Pulmonary artery endothelial cell (primary cell): Measurements from ENCODE around the gene RPL27. TPM values are rescaled to one million over a fixed set of nuclear protein-coding genes. Genes with fewer than 3 reads are reported as not detected.
A peak's percentile ranks its signal among the peaks of the same experiment; 100 is the strongest.
"Not testable (repeated sequence)": the region's sequence is repeated elsewhere in the genome, so short reads cannot be mapped to it uniquely, and the experiment has no call there.

Experiments used
- DNase-seq: peaks from one replicate; pipeline ENCODE4 v3.0.0-alpha.2; 2011; ENCODE audit warnings: low read depth, low spot score
- total RNA-seq: library from RNA; depleted of rRNA; stranded (reverse); fragments of >200 nt; gene quantifications from 2 replicates; pipeline ENCODE4 v1.2.3, GENCODE V29; 2014

The RPL27 gene
- total RNA-seq = 827 and 1,178 TPM in 2 replicates

DNA sequence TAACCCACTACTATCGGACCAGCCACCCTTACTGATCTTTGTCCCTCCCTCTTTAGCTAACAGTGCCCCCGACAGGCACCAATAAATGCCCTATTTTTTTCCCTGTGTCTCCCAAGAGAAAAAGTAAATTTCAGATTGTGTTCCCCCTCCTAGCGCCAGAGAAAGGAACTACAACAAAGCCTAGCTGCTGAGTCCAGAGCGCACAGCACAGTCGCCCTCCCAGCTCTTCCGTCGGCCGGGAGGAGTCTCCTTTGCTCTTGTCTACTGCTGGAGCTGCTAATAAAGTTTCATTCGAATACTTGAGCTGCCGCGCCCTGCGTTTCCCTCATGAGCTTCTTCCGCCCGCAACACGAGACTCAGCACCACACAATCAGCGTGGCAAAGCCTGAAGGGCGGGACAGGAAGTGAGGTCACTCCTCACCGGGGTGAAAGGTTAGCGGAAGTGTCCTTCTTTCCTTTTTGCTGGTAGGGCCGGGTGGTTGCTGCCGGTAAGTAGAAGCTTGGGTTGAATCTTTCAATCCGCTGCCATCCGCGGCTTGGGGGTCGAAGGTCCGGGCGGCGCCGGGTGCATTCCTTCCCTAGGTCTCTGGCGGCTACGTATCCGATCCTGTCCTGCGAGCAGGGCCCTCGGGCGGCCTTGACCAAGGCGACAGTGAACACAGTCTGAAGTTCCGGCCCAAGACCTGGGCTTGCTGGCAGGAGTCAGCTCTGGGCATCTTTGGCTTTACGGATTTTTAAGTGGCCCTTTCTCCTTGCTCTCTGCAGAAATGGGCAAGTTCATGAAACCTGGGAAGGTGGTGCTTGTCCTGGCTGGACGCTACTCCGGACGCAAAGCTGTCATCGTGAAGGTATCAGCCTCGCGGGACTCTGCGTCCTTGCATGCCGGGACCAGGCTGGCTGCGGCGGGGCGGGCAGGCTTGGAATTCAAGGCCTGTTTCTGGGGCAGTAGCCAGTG lies at the start of gene RPL27:
TSS of gene RPL27 (plus strand) at position 436 of the 955 bp plus-strand sequence. CDS start at position 768, 332 bp downstream.
- peak; percentile 100 for DNase-seq

DNA sequence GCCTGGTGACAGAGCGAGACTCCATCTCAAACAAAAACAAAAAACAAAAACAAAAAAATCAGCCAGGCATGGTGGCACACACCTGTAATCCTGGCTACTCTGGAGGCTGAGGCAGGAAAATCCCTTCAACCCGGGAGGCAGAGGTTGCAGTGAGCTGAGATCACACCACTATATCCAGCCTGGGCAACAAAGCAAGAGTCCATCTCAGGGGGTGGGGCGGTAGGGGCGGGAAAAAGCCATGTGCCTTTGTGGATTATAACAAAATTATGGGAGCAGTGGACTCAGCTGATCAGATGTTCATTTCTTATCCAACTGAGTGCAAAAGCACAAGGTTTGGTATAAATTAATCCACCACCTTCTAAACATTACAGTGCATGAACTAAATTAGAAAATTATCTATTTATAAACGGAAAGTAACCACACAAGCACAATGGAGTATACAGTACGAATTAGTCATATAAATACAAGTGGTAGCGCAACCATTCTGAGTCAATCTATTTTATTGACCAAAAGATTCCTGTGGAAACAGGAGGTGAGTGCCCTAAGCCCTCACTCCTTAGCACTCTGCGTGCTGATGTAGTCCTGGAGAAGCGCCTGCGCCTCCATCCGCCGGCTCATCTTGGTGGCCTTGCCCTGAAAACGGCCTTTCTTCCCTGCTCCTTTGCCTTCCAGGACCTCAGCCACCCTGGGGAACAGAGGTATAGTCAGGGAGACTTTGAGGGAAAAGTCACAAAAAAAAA lies 48.0 kb upstream of the RPL27 start:
- DNase-seq = no peak

DNA sequence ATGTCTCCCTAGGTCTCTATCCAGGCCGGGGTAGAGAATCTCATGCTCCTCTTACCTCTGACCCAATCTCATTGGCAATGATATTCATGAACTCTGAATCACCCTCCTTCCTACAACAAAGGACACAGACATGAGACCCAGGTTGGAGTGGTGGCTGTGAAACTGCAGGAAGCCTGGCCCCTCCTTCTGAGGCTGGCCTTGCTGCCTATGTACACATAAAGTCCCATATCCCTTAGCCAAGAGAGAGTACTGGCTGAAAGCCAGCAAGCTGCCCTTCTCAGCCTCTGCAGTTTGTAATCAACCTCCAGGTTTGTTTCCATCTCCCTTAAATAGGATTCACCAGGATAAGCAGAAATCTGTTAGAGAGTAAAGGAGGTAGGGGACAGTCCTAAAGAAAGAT lies 44.5 kb upstream of the RPL27 start:
- DNase-seq = no peak

DNA sequence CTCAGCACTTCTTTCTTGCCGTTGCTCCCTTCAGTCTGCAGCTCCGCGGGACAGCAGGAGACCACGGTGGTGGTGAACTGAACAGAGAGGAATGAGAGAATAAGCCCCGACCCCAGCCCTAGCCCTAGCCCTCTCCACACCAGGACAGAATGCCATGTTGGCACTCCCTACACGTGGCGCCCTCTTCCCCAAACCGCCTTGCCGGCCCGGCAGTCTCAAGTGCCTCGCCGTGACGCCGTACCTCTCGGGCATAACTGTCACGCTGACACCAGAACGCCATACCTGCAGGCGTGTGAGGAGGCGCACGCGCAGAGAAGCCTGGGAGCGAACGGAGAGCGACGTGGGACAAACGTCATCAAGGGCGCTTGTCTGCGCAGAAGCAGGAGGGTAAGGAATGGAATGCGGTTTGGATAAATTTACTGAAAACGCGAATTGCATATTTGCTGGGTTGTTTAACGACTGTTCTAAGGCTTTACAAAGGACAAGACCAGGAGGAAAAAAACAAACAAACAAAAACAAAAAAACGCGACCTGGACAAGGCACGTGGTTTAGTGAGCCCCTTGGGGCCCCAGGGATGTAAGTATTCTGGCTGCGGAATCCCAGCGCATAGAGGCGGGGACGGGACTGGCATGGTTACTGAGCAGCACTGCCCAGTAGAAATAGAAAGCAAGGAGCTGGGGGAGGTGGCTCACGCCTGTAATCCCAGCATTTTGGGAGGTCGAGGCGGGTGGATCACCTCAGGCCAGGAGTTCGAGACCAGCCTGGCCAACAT lies 33.9 kb upstream of the RPL27 start, which contains the start of gene AARSD1:
TSS of gene AARSD1 (minus strand) at position 294 of the 772 bp plus-strand sequence. CDS start at position 280, 14 bp downstream.
- DNase-seq = peak; percentile 79

DNA sequence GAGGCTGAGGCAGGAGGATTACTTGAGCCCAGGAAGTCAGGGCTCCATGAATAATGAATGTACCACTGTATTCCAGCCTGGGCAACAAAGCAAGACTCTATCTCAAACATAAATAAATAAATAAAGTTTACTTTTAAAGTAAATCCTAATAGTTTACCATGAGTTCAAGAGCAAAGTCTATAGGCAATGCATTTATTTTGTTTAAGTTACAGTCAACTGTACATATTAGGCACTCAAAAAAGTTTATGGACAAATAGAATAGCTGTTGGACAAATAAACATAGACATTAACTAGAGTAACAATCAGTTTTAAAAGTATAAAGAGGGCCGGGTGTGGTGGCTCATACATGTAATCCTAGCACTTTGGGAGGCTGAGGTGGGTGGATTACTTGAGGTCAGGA lies 30.3 kb upstream of the RPL27 start:
- no peak for DNase-seq

DNA sequence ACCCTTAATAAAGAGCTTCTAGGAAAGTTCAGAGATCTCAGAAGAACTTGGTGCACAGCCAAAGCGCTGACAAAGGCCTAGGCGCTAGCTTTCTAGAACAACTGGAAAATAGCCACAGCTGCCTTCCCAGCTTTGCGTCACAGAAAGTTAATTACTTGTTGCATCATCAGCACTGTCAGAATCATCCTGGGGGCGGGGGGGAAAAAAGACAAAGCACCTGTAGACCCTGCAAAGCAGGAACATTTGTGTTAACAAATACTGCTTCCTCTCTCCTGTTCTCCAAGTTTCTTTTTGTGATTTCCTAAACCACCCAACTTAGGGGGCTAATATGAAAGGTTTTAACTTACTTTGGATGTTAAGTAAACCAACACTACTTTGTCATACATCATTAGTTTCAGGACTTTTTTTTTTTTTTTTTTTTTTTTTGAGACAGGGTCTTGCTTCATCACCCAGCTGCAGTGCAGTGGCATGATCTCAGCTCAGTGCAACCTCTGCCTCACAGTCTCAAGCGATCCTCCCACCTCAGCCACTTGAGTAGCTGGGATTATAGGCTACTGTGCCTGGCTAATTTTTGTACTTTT lies 29.1 kb upstream of the RPL27 start:
- DNase-seq = no peak

DNA sequence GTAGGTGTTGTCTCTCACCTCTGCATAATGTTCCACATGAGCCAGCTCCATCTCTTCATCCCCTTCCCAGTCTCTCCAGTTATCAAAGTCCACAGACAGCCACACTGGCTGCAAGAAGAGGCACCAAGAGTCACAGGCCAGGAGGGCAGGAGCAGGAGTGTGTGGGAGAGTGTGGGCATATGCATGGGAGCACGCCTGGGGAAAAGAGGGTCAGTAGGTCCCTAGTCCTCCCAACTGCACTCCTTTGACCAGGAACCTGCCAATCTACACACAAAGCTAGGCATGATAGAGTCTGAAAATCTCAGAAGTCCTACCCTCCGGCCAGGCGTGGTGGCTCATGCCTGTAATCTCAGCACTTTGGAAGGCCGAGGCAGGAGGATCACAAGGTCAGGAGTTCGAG lies 26.6 kb upstream of the RPL27 start:
- no peak for DNase-seq

DNA sequence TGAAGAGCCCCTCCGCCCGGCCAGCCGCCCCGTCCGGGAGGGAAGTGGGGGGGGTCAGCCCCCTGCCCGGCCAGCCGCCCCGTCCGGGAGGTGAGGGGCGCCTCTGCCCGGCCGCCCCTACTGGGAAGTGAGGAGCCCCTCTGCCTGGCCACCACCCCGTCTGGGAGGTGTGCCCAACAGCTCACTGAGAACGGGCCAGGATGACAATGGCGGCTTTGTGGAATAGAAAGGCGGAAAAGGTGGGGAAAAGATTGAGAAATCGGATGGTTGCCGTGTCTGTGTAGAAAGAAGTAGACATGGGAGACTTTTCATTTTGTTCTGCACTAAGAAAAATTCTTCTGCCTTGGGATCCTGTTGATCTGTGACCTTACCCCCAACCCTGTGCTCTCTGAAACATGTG lies 24.9 kb upstream of the RPL27 start:
- not testable (repeated sequence) for DNase-seq

DNA sequence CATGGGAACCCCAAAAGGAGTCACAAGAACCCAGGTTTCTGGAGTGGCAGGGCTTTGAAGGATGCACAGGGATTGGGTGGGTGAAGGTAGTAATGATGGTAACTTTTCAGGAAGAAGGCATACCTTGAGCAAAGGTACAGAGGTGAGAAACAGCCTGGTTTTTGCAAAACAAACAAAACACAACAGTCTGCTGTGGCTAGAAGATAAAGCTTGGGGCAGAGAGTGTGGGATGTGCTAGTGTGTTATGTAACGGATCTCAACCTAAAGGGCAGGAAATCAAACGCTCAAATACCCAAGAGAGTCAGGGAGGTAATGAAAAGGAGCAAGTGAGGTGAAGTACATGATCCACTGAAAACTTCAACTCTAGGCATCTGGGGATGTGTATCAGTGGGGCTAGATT lies 23.0 kb upstream of the RPL27 start:
- DNase-seq = no peak

DNA sequence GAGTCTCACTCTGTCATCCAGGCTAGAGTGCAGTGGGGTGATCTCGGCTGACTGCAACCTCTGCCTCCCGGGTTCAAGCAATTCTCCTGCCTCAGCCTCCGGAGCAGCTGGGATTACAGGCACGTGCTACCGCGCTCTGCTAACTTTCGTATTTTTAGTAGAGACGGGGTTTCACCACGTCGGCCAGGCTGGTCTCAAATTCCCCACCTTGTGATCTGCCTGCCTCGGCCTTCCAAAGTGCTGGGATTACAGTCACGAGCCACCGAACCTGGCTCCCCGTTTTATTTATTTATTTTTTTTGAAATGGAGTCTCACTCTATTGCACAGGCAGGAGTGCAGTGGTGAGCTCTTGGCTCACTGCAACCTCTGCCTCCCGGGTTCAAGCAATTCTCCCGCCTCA lies 22.5 kb upstream of the RPL27 start:
- DNase-seq = not testable (repeated sequence)

DNA sequence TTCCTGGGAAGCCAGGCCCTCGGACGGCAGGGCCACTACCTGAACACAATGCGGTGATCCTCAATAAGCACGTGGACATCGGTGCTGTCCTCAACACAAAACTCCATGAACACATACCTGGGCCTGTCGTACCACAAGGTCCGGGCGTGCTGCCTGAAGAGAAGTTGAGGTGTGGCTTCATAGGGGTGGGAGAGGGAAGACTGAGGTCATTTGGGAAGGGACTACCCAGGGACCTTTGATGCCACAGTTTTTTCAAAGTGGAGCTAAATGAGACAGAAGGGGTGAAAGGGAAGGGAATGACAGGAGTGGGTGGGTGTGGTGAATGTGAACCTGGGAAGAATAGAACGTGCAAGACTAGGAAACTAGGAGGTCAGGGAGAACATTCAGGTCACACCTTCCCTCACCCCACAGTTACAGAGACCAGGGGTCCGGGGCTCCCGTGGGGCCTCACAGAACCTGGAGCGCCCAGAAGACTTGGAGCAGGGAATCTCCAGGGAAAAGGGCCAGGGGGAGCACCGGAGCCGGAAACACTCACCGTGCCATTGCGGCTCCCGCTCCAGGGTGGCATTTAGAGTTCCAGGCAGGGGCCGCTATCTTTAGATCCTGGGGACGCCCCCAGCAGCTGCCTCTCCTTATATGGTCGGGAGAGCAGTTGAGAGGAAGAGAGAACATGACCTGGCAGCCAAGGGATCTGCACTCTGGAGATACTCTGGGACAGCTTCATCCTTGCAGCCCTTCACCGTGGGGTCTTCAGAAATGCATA lies 18.5 kb upstream of the RPL27 start, which contains the start of gene PTGES3L:
TSS of gene PTGES3L (minus strand) at position 570 of the 763 bp plus-strand sequence. CDS start at position 543, 27 bp downstream.
- DNase-seq = no peak

DNA sequence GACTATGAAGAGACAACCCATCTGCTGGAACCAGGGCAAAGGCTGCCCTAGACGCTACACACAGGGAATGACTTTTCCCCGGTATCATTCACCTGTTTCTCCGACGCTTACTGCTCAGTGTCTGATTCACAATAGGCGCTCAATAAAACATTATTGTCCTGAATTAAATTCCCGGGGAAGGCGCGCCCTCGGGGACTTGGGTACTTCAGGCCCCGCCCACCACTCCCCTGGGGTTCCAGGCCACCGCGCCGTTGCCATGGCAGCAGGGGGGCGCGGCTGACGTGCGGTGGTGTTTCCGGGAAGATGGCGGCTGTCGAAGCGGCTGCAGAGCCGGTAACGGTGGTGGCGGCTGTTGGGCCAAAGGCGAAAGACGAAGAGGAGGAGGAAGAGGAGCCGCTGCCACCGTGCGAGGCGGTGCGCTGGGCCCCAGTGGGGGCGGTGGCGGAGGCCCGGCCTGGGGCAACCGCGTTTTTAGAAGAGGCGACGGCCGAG lies 17.9 kb upstream of the RPL27 start, which contains the start of gene RUNDC1:
TSS of gene RUNDC1 (plus strand) at position 292 of the 492 bp plus-strand sequence. CDS start at position 304, 12 bp downstream.
- peak; percentile 39 for DNase-seq

DNA sequence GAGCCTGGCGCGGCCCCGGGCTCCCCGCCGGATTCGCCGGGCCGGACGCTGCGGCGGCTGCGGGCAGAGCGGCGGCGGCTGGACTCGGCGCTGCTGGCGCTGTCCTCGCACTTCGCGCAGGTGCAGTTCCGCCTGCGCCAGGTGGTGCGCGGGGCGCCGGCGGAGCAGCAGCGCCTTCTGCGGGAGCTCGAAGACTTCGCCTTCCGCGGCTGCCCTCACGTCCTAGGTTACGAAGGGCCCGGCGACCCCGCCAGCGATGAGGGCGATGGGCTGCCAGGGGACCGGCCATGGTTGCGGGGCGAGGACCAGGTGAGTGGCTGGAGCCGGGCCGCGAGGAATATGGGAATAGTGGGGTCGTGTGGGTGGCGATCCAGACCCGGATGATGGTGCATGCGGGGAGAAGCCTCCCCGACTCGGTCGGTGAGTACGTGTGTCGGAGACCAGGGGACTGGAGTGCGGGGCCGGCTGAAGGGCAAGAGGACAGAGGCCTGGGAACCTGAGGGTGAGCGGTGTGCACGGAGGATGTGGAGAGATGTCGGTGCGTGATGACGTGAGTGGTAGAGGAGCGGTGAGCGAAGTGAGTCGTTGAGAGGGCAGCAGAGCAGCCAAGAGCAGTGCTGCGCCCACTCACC lies 17.3 kb upstream of the RPL27 start:
- no peak for DNase-seq

DNA sequence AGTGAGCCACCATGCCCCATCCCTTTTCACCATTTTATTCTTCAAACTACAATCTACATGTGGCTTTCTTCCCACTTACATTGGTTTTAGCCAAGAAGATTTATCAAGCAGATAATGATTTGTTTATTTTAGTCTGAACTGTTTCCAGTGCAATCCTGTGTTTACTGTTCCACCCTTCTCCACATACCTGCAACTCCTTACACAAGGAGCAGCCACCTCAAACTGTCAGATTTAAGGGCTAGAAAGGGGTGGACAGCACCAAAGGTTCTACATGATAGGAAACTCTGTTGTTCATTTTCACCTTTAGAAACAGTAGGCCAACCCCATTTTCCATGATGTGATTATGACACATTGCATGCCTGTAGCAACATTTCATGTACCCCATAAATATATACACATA lies 16.0 kb upstream of the RPL27 start:
- no peak for DNase-seq

DNA sequence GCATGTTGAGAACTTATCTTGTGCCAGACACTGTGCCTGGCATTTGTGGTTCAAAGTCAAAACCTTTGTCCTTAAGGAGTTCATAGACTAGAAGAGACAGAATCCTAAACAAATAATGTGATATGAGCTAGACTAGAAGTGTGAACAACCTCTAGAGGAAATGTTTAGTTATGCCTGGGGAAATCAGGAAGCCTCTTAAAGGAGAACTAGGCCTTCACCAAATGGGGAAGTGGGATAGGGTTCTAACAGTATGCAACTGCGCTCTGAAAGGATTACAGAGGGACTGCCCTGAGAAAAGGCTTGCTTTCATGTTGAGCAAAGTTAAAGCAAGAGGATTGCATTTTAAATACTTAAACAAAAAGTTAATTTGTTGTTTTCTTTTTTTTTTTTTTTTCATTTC lies 13.0 kb upstream of the RPL27 start:
- DNase-seq = no peak

DNA sequence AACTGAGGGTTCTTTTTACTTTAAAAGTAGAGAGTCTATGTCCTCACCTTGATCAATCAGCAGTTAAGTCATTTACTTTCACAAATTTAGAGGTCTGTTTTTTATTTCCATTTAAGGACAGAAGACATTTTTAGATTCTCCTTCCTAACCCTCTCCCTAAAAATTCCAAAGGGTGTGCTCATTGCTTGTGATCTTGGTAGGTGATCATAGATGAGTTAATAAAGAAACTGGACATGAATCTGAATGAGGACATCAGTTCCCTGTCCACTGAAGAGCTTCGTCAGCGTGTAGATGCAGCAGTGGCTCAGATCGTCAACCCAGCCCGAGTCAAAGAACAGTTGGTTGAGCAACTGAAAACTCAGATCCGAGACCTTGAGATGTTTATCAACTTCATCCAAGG lies 9.1 kb upstream of the RPL27 start:
- no peak for DNase-seq

DNA sequence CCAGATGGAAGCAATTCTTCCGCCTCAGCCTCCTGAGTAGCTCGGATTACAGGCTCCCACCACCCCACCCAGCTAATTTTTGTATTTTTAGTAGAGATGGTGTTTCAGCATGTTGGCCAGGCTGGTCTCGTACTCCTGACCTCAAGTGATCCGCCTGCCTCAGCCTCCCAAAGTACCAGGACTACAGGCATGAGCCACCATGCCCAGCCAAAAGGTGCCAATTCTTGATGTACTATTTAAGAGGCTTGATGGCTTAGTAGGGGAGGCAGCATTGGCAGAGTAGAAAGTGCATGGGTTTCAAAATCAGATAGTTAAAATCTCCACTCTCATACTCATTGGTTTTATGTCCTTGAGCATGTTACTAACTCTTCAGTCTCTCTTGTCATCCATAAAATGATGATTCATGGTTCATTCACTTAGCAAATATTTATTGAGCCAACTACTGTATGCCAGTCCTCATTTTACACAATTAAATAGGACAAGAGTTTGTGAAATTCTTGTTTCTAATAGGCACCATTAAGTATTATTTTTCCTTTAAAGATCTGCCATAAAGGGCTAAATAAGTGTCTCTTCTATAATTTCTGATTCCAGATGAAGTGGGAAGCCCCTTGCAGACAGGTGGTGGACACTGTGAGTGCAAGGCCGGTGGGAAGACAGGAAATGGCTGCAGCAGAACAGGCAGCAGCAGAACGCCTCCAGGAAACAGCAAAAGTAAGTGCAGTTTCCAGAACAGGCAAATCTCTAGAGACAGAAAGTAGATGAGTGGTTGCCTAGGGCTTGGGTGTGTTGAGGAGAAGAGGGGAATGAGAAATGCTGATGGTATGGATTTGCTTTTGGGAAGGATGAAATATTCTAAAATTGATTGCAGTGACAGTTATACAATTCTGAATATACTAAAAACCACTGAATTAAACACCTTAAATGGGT lies 8.2 kb upstream of the RPL27 start:
- DNase-seq = no peak

DNA sequence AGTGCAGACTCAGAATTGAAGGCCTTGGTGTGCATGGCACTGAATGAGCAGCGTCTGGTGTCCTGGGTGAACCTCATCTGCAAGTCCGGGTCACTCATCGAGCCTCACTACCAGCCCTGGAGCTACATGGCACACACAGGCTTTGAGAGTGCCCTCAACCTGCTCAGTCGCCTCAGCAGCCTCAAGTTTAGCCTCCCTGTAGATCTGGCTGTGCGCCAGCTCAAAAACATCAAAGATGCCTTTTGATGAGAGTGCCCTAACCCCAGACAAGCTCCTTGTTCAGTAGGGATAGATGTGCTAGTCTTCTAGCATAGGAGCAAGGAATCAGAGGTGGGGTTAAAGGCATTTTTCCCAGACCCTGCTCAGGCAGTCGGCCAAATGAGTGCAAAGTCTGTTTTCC lies 6.7 kb upstream of the RPL27 start:
- no peak for DNase-seq
